NCI-H82 treated with DMSO at 0.1 percent for 48 hours (cell line): ENCODE measurements around the gene ZNF534.
"Not testable (repeated sequence)": the region's sequence is repeated elsewhere in the genome, so short reads cannot be mapped to it uniquely, and the experiment has no call there.

Source experiments
- DNase-seq: peaks from one replicate; lab custom pipeline; 2025; ENCODE audit not compliant: unreplicated experiment; lab: John Stamatoyannopoulos, UW

ZNF534 gene

DNA sequence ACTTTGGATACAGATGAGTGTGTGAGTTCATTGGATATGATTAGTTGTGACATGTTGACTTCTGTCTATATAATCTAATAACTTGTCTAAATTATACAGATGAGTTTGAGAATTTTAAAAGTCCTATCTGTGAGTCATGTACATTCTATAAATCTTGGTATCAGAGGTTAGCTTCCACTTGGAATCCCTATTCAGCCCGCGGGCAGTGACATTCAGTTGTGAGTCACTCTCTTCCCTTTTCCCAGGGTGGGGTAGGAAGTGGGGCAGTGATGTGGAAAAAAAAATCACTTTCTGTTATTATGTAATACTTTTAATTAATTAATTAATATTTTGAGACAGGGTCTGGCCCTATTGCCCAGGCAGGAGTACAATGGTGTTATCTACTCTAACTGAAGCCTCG lies 65.6 kb downstream of the ZNF534 start:
- no peak for DNase-seq

DNA sequence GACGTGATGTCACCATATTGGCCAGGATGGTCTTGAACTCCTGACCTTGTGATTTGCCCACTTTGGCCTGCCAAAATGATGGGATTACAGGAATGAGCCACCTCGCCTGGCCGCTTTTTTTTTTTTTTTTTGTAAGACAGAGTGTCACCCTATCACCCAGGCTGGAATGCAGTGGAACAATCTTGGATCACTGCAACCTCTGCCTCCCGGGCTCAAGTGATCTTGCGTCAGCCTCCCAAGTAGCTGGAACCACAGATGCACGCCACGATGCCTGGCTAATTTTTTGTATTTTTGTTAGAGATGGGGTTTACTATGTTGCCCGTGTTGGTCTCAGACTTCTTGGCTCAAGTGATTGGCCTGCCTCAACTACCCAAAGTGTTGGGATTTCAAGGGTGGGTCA lies 69.6 kb downstream of the ZNF534 start:
- DNase-seq: no peak

- DNase-seq: not testable (repeated sequence)
Observed at GRCh38 chr19:52500474-52500873, 71.5 kb downstream of the ZNF534 start.

DNA sequence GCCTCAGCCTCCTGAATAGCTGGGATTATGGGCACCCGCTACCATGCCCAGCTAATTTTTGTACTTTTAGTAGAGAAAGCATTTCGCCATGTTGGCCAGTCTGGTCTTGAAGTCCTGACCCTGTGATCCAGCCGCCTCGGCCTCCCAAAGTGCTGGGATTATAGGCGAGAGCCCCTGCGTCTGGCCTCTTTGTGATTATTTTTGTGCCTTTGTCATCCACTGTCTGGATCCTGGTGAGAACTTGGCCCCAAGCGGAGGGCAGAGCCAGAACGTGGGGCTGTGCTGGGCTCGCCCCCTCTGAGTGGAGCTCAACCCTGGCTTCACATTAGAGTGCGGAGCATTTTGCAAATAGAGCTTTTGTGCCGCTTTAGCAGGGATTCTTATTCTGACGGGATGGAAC lies 72.0 kb downstream of the ZNF534 start:
- DNase-seq: not testable (repeated sequence)
